Effector CD8-positive, alpha-beta T cell (primary cell): ENCODE measurements around the gene C3orf18.

Experiments used
- DNase-seq: peaks from one replicate; lab custom pipeline; 2025; lab: John Stamatoyannopoulos, UW
- total RNA-seq, 4 experiments: gene quantifications; one replicate each; lab custom pipeline; 2026; lab: John Stamatoyannopoulos, UW

The C3orf18 gene
- total RNA-seq: 12.6 to 31.3 (median 15.9) reads per million in 4 experiments

DNA sequence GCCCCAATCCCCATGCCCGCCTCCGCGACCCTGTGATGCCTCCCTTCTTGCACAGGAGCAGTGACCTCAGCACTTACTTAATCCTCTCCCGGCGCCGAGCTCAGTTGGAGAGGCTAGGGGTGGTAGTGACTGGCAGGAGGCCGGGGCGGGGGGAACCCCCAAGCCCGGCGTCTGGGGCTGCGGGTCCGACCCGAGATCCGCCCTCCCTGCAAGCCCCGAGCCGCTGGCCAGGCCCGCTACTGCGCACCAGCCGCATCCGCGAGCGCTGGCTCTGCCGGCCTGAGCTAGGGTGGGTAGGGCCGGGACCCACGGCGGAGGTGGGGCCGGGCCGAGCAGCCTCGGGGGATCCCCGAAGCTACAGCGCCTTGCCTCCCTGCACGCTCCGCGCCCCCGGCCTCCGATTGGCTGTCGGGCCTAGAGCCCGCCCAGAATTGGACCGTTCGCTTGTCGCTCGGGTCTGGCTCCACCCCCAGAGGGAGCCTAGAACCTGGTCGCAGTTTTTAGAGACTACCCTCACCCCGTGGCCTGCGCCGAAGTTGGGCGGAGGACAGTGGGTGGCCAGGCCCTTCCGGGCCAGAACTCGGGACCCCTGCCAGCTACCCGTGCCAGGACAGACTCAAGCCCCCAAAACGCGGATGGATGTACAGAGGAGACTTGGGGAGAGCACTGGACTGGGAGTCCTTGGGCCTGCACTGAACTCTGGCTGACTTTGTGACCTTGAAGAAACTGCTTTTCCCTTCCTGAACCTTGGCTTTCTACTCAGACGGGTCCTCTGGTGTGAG lies at the start of gene C3orf18:
Gene C3orf18, minus strand, starts transcription at position 362 of the 782 bp plus-strand sequence. CDS start 2,048 bp downstream, outside the sequence.
- DNase-seq: peak; percentile 88

DNA sequence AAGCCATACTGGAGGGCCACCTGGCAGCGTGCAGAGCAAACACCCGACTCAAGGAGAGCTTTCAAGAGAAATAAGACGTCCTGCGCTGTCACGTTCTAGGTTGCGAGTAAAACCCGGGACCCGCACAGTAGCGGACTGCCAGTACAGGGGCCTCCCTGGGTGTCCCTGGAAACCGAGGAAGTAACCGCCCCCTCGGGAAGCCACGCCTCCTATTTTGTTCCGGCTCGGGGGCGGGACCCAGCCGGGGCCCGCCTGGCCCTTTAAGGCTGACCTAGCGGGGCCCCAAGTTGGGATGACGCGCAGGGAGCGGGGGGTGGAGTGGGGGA lies 49.2 kb upstream of the C3orf18 start:
- peak; percentile 93 for DNase-seq

DNA sequence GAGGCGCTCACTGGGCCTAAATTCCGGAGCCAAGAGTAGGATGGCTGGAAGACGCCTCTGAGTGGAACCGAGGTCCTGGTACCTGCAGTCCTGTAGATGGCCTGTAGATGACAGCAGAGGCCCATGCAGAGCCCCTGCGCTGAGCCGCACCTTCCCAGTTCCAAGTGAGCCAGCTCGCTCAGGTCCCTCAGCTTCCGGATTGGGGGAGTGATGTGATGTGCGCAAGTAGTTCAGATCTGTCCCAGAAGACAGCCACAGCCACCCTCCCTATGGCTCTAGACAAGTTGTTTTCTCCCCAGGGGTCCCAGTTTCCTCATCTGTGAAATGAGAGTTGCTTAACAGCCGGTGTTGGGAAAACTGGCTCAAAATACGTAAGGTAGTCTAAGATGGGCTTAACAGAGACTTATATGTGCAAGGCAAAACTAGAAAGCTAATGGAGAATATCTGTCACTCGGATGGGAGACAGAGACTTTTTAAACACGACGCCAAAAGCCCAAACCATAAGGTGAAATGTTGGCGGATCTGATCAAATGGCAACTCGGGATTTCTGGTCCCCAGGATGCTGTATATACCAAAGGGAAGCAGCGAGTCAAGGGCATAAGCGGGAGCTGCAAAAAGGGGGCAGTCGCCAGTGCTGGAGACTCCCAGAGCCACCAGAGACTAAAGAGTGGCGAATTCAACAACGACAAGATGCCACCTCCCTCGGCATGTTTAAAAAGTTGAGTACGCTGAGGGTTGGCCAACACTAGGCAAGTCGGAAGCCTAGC lies 48.6 kb upstream of the C3orf18 start:
- peak; percentile 76 for DNase-seq

DNA sequence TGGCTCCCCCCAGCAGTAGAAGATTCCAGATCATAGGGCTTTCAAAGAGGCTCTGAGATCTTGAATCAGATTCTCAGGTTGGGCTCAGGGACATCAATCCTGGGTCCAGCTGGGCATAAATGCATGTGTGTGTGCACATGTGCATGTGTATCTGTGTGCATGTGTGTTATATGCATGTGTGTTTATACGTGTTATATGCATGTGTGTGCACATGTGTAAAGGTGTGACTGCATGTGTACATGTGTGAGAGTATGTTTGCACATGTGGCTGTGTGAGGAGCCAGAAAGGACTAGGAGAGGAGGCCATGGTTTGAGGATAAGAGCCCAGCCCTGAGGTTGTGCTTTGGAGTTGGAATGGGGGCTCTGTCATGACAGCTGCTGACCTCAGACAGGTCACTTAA lies 47.6 kb upstream of the C3orf18 start:
- DNase-seq: no peak

DNA sequence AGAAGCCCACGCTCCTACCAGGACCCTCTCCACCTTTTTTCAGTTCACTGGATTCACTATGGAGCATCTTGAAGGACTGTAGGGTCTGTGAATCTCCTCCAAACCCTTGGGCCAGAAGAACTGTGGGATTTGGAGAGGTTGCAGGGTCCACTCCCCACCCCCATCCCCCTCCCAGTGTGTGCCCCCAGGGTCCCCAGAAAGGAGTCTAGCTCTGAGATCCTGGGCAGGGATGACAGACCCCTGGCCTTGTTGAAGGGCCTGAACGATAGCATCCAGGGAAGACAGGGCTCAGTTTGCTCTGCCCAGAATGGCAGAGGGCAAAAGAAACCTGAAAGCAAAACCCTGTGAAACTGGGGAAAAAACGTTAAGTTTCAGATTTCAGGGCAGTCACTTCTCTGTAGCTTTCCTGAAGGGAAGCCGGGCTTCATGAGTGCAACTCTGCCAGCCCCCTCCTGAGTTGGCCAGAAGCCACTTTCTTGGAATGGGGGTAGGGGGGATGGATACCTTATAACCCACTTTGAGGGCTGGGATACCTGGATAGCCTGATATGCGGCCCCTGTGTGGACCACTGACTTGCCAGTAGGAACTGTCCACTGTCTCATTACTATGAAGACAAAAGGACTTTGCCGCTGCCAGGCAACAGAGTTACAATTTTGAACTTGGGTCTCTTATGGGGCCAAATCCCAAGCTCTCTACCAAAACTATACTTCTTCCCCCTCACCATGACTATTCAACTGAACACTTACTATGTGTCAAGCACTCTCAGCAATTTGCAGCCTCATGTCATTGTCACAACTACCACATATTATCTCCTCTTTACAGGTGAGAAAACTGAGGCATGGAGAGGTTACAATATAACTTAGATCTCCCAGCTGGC lies 45.7 kb upstream of the C3orf18 start:
- DNase-seq: no peak

DNA sequence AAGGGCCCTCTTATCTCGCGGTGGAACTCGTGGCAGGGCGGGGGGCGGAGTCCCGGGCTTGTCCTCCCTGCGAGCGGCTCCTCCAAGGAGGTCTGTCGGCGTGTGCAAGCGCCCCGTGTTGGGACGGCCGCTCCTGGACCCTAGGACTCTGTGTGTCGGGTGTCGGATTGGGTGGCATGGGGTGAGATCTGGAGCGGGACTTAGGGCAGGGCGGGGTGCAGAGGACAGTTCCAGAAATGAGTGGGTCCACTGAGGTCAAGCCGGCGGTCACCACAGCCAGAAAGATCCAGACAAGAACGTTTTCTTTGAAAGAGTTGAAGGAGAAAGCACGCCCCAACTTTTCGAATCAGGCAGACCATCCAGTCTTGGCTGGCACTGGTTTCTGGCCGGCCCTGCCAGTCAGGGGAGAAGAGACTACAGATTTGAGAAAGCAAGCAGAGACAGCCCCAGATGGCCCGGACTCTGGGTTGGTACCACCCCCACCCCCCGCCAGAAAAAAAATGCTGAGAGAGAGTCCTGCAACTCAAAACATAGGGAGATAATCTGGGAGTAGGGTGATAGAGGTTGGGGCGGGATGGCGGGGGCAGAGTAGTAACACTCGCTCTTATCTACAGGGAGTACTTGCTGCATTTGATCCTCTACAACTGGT lies 44.8 kb upstream of the C3orf18 start:
- no peak for DNase-seq

DNA sequence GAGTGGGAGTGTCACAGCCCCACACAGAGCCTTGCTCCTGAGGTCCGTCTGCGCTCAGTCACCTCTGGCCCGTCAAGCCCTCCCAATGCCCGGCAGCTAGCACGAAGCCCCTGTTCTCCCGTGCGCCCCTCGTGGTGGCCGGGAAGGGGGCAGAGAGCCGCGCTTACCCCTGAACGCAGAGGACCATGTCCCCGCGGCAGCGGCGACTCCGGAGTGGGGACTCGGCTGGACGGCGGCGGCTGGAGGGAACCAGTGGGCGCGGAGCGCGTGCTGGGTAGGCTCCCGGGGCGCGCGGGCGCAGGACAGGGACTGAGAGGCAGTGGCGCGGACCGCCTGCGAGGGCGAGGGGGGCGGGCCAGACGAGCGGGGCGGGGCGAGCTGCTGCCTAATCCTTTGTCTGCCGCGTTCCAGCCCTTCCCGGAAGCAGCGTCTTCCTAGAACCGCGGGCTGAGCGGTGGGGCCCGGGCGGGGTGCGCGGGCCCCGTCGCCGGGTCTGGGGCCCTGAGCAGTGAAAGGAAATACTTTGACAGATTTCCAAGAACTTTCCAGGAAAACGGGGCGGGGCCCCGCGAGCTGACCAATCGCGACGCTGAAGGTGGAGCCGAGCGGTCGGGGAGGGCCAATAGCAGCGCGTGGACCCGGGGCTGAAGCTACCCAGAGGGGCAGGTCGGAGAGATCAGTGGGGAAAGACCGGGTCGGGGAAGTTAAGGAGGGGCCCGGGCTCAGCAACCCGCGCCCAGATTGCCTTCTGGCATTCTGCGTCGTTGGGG lies 44.1 kb upstream of the C3orf18 start, which contains the start of gene CISH:
Gene CISH, minus strand, starts transcription at position 311 of the 770 bp plus-strand sequence. Its CDS starts 124 bp downstream, at position 187.
- peak; percentile 90 for DNase-seq

DNA sequence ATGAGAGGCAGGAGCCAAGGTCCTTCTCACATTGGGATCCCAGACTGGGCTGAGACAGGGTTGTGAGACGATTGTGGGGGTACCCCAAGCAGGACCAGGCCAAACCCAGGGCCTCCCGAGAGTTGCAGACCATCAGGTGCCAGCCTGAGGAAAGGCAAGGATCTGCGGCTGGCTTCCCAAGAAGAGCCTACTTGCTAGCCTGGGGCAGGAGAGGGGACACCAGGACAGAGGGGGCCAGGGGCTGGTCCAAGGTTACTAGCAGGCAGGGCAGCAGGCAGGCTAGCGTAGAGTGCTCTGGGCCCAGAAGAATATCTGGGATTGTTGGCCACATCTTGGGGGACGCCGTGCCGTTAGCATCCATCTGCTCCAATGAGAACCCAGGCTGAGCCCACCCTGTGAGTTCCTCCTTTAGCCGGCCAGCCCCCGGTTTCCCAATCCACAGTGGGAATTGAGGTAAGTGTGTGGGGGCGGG lies 43.5 kb upstream of the C3orf18 start:
- DNase-seq: no peak

DNA sequence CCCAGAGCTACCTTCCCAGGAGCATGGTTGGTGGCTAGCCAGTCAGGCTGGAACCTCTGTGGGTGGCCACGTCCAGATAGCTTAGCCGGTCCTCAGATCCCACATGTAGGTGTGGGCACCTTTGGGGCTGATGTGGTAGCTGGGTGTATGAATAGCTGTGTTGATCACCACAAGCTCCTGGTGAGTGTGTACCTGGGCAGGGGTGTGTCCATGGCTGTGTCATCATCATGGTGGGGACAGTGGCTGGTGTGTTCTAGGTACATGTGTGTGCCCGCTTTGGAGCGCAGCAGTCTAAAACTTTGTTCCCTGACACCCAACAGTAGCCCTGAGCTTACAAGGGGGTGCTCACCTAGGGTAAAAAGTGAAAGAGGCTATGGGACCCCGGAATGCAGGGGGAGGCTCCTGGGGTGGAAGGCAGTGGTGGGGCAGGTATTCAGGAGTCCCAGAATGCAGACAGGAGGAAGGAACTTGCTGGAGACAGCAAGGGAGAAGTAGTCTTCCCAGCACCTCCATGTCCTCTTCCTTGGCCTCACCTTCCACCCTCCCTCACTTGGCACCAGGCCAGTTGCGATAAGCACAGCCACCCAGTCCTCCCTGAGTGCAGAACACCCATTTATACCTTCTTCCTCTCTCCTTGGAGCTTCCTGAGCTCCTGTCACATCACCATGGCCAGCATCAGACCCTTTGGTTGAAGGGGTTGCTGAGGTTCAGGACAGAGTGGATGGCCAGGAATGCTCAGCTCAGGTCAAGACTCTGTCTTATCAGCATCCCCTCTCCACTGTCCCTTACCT lies 42.8 kb upstream of the C3orf18 start:
- peak; percentile 8 for DNase-seq

DNA sequence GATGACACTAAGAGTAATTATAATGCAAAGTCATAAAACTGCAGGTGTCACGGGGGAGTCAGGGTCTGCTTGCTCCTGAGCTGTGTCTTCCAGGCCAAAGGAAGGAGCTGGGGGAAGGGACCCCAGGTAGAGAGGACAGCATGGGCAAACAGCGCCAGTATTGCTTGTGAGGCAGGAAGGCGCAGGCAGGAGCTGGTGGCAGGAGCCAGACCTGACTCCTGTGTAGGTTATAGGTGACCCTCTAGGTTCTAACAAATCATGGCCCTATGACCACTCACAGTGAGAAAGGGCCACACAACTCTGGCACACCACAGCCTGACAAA lies 42.2 kb upstream of the C3orf18 start:
- no peak for DNase-seq

DNA sequence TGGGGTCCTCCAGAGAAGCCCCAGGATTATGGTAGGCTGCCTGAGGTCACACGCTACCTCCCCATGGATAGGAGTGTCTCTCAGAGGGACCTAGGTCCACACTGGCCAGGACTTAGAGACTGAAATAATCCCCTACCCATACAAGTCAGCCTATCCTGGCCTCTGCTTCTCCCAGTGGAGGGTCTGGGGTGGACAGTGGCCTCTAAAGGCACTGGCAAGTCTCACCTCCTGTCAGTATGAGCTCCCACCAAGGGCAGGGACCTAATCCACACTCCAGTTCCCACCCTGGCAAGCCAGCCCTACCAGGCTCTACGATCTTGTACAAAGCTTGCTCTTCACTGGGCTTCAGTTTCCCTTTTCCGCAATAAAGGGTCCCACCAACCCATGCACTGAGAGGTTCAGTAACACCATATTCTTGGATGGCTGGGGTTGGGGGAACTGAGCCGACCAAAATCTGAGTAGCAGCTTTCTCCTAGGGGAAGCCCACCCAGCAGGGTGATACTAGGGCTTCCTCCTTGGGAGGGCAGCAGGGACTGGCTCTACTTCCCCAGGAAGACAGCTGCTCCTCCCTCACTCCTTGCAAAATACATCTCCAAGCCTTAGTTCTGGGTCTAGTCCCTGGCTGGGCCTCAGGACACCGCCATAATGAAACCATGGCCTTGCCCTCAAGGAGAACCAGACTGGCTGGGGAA lies 41.7 kb upstream of the C3orf18 start:
- DNase-seq: no peak

DNA sequence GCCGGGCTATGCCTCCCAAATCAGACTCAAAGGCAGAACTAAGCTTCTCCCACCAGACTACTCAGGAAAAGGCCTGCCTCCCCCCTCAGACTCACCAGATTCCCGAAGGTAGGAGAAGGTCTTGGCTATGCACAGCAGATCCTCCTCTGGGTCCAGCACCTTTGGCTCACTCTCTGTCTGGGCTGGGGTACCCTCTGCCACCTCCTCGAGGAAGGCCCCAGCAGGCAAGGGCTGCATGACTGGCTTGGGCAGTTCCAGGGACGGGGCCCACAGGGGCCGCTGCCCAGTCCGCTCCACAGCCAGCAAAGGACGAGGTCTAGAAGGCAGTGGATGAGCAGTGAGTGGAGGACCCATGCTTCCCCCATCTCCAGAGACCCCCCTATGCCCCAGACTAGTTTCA lies 40.7 kb upstream of the C3orf18 start:
- DNase-seq: no peak

DNA sequence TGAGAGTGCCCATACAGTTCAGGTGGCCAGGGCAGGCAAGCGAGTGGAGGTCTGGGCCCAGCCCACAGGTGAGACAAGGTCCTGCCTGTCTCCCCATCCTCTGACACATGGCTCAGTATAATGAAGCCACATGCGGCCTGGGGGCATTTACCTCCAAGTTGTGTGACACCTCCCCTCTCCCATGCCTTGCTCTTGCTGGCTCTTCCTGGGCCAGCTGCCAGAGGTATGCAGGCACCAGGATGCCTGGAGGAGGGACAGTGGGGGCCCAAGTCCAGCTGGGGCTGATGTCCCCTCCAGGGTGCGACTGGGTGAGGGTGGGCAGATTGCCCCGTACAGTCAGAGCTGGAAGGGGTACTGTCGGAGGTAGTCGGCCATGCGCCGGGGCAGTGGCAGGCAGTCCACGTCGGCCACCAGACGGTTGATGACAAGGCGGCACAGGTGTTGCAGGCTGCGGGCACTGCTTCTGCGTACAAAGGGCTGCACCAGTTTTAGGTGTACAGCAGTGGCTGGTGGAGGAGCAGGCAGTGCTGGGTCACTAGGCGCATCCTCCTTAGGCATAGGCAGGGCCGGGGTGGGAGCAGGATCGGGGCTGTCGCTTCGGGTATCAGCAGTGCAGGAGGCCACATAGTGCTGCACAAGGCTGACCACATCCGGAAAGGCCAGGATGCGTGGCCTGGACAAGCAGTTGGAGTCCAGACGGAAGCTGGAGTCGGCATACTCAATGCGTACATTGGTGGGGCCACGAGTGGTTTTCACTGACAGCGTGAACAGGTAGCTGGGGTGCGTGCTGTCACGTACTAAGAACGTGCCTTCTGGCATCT lies 39.9 kb upstream of the C3orf18 start:
- no peak for DNase-seq

DNA sequence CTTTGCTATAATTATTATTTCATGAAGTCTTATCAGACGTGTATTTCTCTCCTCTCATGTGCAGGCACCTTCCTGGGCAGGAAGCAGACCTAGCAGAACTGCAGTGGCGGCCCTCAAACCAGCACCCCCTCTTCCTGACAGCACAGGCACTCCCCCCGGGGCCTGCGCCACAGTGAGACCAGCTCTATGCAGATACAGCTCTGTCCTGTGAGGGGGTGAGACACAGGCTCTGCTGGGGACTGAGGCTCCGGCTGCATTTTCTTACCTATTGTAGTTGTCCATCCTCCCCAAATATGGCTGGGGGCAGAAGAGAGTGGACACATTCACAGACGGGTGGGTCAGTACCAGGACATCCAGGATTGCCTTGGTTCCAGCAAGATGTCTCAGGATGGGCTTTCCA lies 39.0 kb upstream of the C3orf18 start:
- no peak for DNase-seq

DNA sequence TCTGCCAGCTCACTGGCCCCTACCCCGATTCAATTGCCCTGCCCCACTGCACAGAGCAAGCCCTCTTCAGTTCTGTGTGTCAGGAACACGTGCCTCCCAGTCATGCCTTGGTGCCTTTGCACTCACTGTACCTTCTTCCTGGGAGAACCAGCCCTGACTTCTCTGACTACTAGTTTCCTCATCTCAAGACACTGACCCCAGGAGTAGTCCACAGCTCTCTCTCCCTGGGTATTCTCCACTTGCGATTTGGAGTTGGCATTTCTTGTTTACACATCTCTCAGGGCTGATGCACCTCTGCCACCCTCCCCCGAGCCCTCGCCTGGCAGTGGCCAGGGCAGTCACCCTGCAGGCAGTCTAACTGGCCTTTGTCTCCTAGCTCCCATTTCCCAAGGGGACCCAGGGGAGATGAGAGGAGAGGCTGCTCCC lies 38.4 kb upstream of the C3orf18 start:
- DNase-seq: no peak

DNA sequence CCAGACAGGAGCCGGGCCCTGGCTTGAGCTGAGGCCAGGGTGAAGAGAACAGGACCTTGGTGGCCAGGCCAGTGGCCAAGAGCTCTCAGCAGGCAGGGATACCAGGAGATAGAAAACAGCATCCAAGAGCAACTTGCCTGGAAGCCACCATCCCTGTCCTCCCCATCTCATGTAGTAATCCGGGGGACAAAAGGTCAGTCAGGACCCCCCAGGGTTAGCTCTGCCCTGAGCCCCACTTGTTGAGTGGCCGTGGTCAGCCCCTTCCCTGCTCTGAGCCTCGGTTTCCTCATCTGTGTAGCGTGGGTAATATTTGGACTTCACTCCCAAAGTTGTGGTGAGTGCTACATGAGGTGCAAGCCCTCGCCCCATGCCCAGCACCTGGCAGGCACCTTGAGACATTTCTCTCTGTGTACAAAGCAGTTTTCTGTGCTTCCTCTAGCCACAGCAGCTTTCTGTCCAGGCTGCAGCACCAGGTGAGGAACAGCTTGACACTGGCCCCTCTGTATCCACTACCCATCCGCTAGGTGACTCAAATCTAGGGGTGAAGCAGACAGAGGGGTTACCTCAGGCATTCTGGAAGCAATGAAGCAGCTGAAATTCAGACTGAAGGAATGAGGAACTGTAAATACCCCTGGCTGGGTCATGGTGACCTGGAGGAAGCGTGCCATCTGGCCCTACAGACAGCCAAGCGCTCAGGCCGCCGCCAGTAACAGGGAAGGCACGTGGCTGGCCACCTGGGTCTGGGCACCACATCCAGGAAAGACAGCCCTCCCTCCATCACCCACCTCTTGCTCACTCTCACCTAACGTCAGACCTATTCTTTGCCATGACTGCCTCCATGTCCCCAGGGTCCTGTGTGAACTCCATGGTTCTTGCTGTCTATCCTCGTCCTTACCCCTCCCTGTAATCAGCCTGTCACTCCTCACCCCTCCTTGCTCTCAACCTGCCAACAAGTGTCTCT lies 37.4 kb upstream of the C3orf18 start:
- DNase-seq: no peak

DNA sequence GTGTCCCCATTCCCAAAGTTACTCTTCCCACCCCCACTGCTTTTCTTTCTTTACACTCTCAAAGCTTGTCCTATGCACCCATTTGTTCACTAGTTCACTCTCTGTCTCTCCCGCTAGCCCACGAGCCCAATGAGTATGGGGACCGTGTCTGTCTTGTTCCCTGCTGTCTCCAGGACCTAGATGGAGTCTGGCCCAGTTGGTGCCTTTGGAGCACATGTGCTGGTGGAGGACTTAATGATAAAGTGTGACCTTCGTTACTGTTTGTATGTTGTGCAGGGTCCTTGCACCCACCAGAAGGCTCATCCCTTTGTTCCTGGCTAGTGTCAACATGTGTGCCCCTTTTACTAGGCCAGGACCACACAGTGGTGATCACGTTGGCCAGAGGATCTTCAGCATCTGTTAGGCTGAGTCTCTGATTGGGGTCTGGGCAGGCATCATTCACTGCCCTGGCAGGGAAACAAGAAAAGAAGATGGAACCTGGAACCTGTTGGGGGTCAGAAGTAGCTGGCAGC lies 36.6 kb upstream of the C3orf18 start:
- no peak for DNase-seq
